Cardiac fibroblast (primary cell): ENCODE results near the gene SHROOM2.

ENCODE experiments used
- DNase-seq, 2 donors: peaks; one replicate each; pipeline versions ENCODE4 v3.0.0 to v3.0.0-alpha.2; 2010; ENCODE audit warnings: low read depth in 2 of 2
- H3K4me3 ChIP-seq, 2 donors: replicated peaks in 1 of 2; 1 replicate in 1 of 2; 2 replicates in 1 of 2; pipeline ENCODE4 v1.5.1; 2011; ENCODE audit warnings: low read depth in 2 of 2, low read length in 2 of 2, mild to moderate bottlenecking in 2 of 2, moderate library complexity in 1 of 2
- CTCF ChIP-seq: IDR thresholded peaks from one replicate; pipeline ENCODE4 v1.5.1; 2011; ENCODE audit warnings: low read depth, mild to moderate bottlenecking, low read length, inconsistent platforms

The SHROOM2 gene

GRCh38 chrX:9747644-9748043 lies 38.6 kb upstream of the SHROOM2 start:
- TF ChIP-seq CTCF, result no peak
- DNase-seq, result no peak

GRCh38 chrX:9749146-9749692 lies 37.0 kb upstream of the SHROOM2 start:
- no peak for TF ChIP-seq CTCF
- H3K4me3 ChIP-seq, result no peak overlapping the region
- DNase-seq, result no peak

More at GRCh38 chrX:9747644-9748043, 38.6 kb upstream of the SHROOM2 start:
- no peak overlapping the region for H3K4me3 ChIP-seq

GRCh38 chrX:9757366-9757765 lies 28.9 kb upstream of the SHROOM2 start:
- TF ChIP-seq CTCF, result no peak
- no peak overlapping the region for H3K4me3 ChIP-seq
- no peak for DNase-seq

- TF ChIP-seq CTCF, result no peak
- no peak overlapping the region for H3K4me3 ChIP-seq
- DNase-seq, result no peak
Observed at GRCh38 chrX:9758021-9758638, 28.1 kb upstream of the SHROOM2 start.

- no peak for DNase-seq
- no peak overlapping the region for H3K4me3 ChIP-seq
- TF ChIP-seq CTCF, result no peak
Observed at GRCh38 chrX:9759337-9759736, 26.9 kb upstream of the SHROOM2 start.

GRCh38 chrX:9765072-9765736 lies 21.0 kb upstream of the SHROOM2 start:
- DNase-seq, result no peak
- no peak for TF ChIP-seq CTCF
- no peak overlapping the region for H3K4me3 ChIP-seq
